Kidney (tissue), 14 donors: Measurements from ENCODE around the gene YAF2. TPM values are rescaled to one million over a fixed set of nuclear protein-coding genes. Genes with fewer than 3 reads are reported as not detected.
A peak's percentile ranks its signal among the peaks of the same experiment; 100 is the strongest.

ENCODE experiments used
- DNase-seq, 5 donors: peaks; one replicate each; pipeline ENCODE4 v3.0.0-alpha.2; 2013 to 2020
- FAIRE-seq: peaks from 2 replicates; lab custom pipeline; 2012; peaks lifted over from hg19 to GRCh38; lab: Jason Lieb, UNC
- H3K27ac ChIP-seq, 2 donors: one replicate each; pipeline ENCODE4 v1.7.0; 2013; ENCODE audit warnings: low read depth in 2 of 2, low read length in 2 of 2, inconsistent platforms in 1 of 2
- H3K27me3 ChIP-seq: one replicate; pipeline ENCODE4 v1.7.1; 2013; ENCODE audit warnings: low read length, inconsistent platforms; ENCODE audit not compliant: control insufficient read depth, insufficient read depth
- H3K36me3 ChIP-seq, 3 donors: one replicate each; pipeline versions ENCODE4 v1.7.0 to v1.7.1; 2013; ENCODE audit warnings: low read length in 3 of 3, control low read depth in 1 of 3, inconsistent platforms in 1 of 3; ENCODE audit not compliant: insufficient read depth in 3 of 3, control insufficient read depth in 2 of 3
- H3K4me1 ChIP-seq, 3 donors: one replicate each; pipeline versions ENCODE4 v1.7.0 to v1.7.1; 2013; ENCODE audit warnings: low read length in 3 of 3, inconsistent platforms in 1 of 3, low read depth in 1 of 3; ENCODE audit not compliant: control insufficient read depth in 2 of 3, insufficient read depth in 2 of 3
- H3K4me3 ChIP-seq, 3 donors: one replicate each; pipeline versions ENCODE4 v1.7.0 to v1.8.1; 2013; ENCODE audit warnings: low read length in 3 of 3, control low read depth in 1 of 3, inconsistent platforms in 1 of 3
- H3K9ac ChIP-seq, 3 donors: one replicate each; pipeline versions ENCODE4 v1.7.0 to v1.7.1; 2013; ENCODE audit warnings: low read length in 3 of 3, control low read depth in 1 of 3, inconsistent platforms in 1 of 3
- H3K9me3 ChIP-seq, 3 donors: one replicate each; pipeline versions ENCODE4 v1.7.0 to v1.7.1; 2013; ENCODE audit warnings: low read length in 3 of 3, control low read depth in 1 of 3, inconsistent platforms in 1 of 3; ENCODE audit not compliant: control insufficient read depth in 2 of 3, insufficient read depth in 1 of 3
- intact Hi-C: fragments of 100-400 bp; cut with DNase I; formaldehyde crosslinking; loops from one replicate; pipeline ENCODE4 v1.11.1; 2022
- polyA plus RNA-seq: library from polyadenylated mRNA; stranded (reverse); fragments of 350-450 nt; fragmentation: Illumina TruSeq; extraction: RNeasy Lipid Tissue Mini Kit (QIAGEN cat#74804); gene quantifications from one replicate; pipeline ENCODE4 v1.2.3, GENCODE V29; 2014; ENCODE audit warnings: low read depth, low replicate concordance; ENCODE audit not compliant: insufficient read depth
- total RNA-seq: library from RNA; stranded (reverse); fragmentation: NEBNext Ultra II Directional; extraction: Animal tissue kit (Norgen Biotek cat#: 25700); gene quantifications from one replicate; pipeline ENCODE4 v1.2.1, GENCODE V29; 2021
- TF ChIP-seq, protein P1 (sequence below): IDR thresholded peaks from 3 replicates; pipeline ENCODE4 v1.5.1; 2012; ENCODE audit warnings: mild to moderate bottlenecking, moderate library complexity, borderline replicate concordance; ENCODE audit not compliant: insufficient read depth; ENCODE audit errors: extremely low read depth
- donor health status: control.
- donor health status: control.
- donor health status: control.
- donor health status: control.
- donor health status: control.
- donor health status: DM: yes; HTN: yes; CAD: no.
- donor health status: Normal renal cell carcinoma (clear cell type).

Gene YAF2
- total and polyA plus RNA-seq, 2 donors from 2014 or later: 15.0 to 32.0 TPM

DNA sequence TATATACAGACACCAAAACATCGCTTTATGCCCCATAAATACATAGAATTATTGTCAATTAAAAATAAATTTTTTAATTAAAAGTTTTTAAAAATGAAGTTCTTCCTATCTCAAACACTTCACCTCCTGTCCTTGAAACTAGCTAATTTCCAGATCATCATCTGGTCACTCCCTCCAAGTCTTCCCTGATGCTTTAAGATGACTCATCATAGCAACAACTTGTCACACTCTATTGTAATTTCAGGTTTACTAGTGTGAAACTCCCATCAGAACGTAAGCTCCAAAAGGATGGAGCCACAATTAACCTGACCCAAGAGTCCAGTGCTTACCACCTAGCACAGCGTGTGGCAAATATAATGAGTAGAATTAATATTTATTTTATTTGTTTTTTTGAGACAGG is 109.7 kb downstream of the YAF2 start:
- Histone ChIP-seq H3K9me3 (no peaks in the 10 kb centered on the region), H3K4me3 (no peak overlapping the region), H3K36me3 (no peaks in the 10 kb centered on the region), H3K4me1 (peaks cover 0 to 13% (median 5%) of the 10 kb centered on the region in 3 donors), H3K27ac (no peak overlapping the region), H3K9ac (no peak overlapping the region), H3K27me3 (no peaks in the 10 kb centered on the region)
- intact Hi-C loops: no loop called here
- no peak for DNase-seq
- FAIRE-seq: no peak
- TF ChIP-seq, protein P1, sequence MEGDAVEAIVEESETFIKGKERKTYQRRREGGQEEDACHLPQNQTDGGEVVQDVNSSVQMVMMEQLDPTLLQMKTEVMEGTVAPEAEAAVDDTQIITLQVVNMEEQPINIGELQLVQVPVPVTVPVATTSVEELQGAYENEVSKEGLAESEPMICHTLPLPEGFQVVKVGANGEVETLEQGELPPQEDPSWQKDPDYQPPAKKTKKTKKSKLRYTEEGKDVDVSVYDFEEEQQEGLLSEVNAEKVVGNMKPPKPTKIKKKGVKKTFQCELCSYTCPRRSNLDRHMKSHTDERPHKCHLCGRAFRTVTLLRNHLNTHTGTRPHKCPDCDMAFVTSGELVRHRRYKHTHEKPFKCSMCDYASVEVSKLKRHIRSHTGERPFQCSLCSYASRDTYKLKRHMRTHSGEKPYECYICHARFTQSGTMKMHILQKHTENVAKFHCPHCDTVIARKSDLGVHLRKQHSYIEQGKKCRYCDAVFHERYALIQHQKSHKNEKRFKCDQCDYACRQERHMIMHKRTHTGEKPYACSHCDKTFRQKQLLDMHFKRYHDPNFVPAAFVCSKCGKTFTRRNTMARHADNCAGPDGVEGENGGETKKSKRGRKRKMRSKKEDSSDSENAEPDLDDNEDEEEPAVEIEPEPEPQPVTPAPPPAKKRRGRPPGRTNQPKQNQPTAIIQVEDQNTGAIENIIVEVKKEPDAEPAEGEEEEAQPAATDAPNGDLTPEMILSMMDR: no peak

DNA sequence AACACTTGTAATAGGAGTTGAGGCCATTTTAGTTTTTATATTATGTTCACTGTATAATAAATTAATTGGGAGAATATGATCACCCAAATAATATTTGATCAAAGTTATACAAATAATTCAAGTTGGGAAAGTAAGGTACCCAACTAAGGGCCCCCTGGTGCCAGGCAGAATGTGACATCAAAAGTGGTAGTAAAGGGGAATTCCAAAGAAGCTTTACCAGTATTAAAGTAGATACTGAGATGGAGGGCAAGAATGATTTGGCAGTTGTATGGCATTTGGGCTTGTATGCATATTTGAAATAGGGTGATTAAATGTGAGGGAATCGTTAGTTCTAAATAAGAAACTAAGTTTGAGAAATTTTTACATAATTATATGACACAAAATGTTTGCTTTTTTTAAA is 111.1 kb downstream of the YAF2 start:
- Histone ChIP-seq H3K4me3 (no peak overlapping the region), H3K9me3 (no peaks in the 10 kb centered on the region), H3K27me3 (no peaks in the 10 kb centered on the region), H3K4me1 (peaks cover 0 to 13% (median 5%) of the 10 kb centered on the region in 3 donors), H3K27ac (no peak overlapping the region), H3K36me3 (no peaks in the 10 kb centered on the region), H3K9ac (no peak overlapping the region)
- DNase-seq (no peak), FAIRE-seq (no peak)
- TF ChIP-seq, protein P1: no peak
- intact Hi-C loops: no loop called here

DNA sequence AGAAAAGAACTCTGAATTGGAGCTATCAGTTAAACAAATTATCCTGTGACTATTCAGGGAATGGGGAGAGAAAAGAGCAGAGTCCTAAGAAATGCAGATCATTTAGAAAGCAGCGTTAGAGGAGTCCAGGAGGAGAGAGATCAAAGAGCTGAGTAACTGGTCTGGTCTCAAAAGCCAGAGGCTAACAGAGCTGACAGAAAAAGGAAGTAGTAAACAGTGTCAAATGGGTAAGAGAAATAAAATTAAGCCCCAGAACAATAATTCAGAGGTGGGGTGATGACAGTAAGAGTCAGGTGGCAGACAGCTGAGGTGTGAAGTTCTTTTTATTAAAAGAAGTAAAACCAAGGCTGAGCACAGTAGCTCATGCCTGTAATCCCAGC is 112.7 kb downstream of the YAF2 start:
- no peak overlapping the region for H3K9ac ChIP-seq
- no peaks in the 10 kb centered on the region for H3K36me3 ChIP-seq
- peak overlapping the region in 1 of 3 donors; percentile 0 for H3K4me3 ChIP-seq
- H3K9me3 ChIP-seq: no peaks in the 10 kb centered on the region
- H3K4me1 ChIP-seq: peaks cover 0 to 7% (median 5%) of the 10 kb centered on the region in 3 donors
- intact Hi-C loops: no loop called here
- no peaks in the 10 kb centered on the region for H3K27me3 ChIP-seq
- TF ChIP-seq, protein P1: no peak
- DNase-seq (peak in 2 of 5 donors; percentile 14 to 19), FAIRE-seq (no peak)
- no peak overlapping the region for H3K27ac ChIP-seq
